KOPT-K1 (cell line): ENCODE measurements around the gene RIMBP2.
"Not testable (repeated sequence)": the region's sequence is repeated elsewhere in the genome, so short reads cannot be mapped to it uniquely, and the experiment has no call there.

Source experiments
- H3K27ac ChIP-seq: fragments of 200-600 bp; sonication (generic); 2 replicates; pipeline ENCODE4 v1.5.1; 2016; ENCODE audit warnings: antibody characterized with exemption, mild to moderate bottlenecking, low read depth, low read length; ENCODE audit not compliant: poor library complexity, severe bottlenecking
- H3K36me3 ChIP-seq: fragments of 200-600 bp; sonication (generic); 2 replicates; pipeline ENCODE4 v1.5.1; 2017; ENCODE audit warnings: antibody characterized with exemption, mild to moderate bottlenecking, low read length, moderate library complexity; ENCODE audit not compliant: insufficient read depth
- H3K9me3 ChIP-seq: fragments of 200-600 bp; sonication (generic); 2 replicates; pipeline ENCODE4 v1.5.1; 2017; ENCODE audit warnings: antibody characterized with exemption, low read length, mild to moderate bottlenecking; ENCODE audit not compliant: insufficient read depth, poor library complexity, severe bottlenecking

RIMBP2 gene

DNA sequence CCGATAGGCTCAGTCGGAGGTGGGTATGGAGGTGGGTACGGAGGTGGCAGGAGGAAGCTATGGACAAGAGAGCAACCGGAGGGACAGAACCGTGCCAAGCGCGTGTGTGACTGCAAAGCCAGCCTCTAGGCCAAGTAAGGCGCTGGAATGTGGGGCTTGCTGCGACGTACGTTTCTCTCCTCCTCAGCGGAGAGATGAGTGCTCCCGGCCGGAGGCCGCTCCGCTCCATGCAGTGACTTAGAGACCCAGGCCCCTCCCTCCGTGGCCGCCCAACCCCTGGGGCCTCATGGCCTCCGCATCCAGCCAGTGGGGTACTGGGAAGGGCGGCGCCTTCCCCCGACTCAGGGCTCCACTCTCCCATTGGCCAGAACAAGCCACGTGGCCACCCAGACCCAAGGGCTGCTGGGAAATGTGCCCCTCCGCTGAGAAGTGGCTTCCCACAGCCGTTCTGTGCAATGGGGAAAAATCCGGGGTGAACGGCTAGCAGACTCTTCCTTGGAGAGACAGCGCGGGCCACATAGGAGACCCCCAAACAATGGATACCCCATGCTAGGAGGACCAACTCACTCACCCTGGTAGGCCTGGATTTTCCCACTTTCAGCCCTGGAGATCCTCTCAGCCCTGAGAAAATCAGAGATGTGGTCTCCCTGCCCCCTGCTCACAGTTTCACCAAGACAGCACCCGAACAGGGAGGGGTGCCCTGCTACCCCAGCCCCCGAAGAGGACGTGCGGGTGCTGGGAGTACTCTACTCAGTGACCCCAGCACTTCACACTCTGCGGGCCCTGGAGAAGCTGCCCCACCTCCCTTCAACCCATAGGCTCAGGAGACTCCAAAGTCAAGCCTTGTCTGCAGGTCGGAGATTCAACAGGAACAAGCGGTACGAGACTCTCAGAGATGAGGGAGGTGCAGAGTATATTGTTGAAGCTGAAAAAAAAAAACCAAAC is 66.7 kb downstream of the RIMBP2 start:
- Histone ChIP-seq H3K27ac (no peak overlapping the region), H3K9me3 (peaks cover 8% of the 10 kb centered on the region), H3K36me3 (no peaks in the 10 kb centered on the region)

DNA sequence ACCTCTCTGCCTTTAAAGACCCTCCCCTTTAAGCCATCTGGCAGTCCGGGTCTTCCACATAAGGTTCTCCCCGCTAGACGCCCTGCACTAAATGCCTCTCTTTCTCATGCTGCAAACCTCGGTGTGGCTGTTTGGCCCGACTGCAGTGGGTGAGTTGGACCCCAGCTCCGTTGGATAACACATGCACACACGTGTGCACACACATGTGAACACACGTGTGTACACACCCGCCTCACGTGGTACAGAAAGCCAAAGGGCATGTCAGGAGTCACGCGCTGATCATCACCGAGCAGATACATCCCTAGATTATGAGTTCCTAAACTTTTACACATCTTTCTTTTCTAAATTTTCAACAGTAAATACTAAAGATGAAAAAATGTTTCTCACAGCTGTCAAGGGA is 68.3 kb downstream of the RIMBP2 start:
- Histone ChIP-seq H3K27ac (no peak overlapping the region), H3K9me3 (peaks cover 8% of the 10 kb centered on the region), H3K36me3 (no peaks in the 10 kb centered on the region)

DNA sequence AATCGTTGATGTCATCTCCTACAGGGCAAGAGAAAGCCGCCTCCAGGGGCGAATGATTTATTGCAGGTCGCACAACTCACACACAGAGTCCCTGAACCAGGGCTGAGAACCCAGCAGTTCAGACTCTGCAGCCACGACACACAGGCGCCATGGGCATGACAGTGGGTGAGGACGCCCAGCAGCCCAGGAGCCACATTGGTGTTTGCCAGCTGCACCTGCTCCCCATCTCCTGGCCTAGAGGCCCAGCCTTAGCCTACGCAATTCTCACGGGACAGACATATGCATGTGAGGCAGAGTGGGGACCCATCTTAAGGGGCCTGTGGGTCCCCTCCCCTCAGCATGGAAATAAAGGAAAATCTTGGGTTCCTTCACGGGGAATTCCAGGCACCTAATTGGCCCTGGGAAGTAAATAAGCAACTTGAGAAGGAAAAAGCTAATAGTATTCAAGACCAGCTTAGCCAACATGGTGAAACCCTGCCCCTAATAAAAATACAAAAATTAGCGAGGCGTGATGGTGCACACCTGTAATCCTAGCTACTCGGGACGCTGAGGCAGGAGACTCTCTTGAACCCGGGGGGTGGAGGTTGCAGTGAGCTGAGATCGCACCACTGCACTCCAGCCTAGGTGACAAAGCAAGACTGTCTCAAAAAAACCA is 69.3 kb downstream of the RIMBP2 start:
- Histone ChIP-seq H3K27ac (no peak overlapping the region), H3K36me3 (no peaks in the 10 kb centered on the region), H3K9me3 (peaks cover 8% of the 10 kb centered on the region)

DNA sequence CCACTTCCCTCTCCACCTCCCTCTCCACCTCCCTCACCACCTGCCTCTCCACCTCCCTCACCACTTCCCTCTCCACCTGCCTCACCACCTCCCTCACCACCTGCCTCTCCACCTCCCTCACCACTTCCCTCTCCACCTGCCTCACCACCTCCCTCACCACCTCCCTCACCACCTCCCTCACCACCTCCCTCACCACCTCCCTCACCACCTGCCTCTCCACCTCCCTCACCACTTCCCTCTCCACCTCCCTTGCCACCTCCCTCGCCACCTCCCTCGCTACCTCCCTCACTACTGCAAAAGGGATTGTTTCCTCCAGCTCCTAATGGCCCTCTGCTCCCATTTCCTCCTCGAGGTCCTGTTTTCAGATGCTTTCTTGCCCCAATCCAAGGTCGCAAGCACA is 69.9 kb downstream of the RIMBP2 start:
- H3K36me3 ChIP-seq, H3K27ac ChIP-seq: not testable (repeated sequence)

DNA sequence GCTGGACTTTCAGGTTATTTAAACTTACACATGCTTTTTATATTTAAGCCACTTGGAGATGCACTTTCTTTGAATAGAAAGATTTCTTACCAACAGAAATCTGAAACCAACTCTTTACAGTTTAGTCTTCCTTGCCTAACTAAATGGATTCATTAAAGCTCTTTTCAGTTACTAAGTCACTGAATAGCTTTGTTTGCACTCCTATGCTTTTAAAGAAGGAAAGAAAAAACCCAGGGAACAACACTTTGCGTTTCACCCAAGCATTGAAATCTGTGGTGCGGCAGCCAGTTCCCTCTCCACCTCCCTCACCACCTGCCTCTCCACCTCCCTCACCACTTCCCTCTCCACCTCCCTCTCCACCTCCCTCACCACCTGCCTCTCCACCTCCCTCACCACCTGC is 70.3 kb downstream of the RIMBP2 start:
- Histone ChIP-seq H3K36me3 (no peaks in the 10 kb centered on the region), H3K9me3 (peaks cover 8% of the 10 kb centered on the region), H3K27ac (no peak overlapping the region)

More for the DNA sequence above, 69.9 kb downstream of the RIMBP2 start:
- not testable (repeated sequence) for H3K9me3 ChIP-seq

DNA sequence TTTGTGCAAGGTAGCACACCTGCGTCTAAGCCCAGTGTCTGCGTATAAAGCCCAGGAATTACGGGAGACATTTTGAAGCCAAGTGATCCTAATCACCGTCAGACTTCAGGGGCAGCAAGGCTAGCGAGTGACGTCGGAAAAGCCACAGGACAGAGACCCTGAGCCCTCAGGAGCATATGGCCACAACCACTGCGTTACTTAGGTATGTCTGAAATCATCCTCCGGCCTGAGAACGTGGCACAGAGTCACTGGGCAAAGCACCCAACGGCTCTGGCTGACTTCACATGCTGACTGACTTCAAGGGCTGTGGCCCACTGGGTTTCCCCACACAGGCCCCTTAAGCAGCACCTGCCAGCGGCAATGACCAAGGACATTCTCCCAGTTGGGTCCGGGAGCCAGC is 71.5 kb downstream of the RIMBP2 start:
- Histone ChIP-seq H3K27ac (no peak overlapping the region), H3K9me3 (peaks cover 8% of the 10 kb centered on the region), H3K36me3 (no peaks in the 10 kb centered on the region)

DNA sequence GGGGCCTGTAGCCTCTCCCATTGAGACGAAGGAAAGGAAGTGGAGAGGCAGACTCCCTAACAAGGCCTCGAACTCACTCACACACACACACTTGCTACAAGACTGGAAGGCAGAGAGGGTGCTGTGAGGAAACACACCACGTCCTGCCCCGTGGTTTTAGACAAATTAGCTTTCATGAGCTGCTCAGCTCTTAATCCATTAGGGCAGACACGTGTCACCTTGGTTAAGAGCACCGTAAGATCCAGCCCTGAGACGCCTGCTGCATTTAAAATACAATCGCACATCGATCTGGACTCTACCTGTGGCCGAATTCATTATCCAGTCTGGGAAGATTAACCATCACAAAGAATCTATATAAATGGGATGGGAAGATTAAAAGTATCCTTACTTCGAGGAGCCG is 72.0 kb downstream of the RIMBP2 start:
- peaks cover 8% of the 10 kb centered on the region for H3K9me3 ChIP-seq
- no peaks in the 10 kb centered on the region for H3K36me3 ChIP-seq
- H3K27ac ChIP-seq = no peak overlapping the region

DNA sequence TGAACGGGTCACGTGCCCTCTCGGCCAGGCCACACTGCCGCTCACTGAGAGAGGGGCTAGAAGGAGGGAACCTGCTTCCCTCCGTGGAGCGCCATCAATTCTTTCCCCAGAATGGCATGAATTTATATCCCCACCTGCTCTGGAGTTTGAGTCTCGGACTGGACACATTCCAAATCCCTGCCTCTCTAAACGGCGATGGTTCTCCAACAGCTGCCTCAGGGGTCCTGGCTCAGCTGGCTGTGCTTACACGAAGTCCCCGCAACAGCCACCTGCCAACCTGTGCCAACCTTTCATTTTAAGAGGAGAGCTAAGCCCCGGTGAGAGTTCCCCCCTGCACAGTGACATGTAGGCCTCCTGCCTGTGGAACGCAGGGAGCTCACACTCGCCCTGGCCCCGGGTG is 73.2 kb downstream of the RIMBP2 start:
- Histone ChIP-seq H3K27ac (no peak overlapping the region), H3K9me3 (peaks cover 8% of the 10 kb centered on the region), H3K36me3 (no peaks in the 10 kb centered on the region)

DNA sequence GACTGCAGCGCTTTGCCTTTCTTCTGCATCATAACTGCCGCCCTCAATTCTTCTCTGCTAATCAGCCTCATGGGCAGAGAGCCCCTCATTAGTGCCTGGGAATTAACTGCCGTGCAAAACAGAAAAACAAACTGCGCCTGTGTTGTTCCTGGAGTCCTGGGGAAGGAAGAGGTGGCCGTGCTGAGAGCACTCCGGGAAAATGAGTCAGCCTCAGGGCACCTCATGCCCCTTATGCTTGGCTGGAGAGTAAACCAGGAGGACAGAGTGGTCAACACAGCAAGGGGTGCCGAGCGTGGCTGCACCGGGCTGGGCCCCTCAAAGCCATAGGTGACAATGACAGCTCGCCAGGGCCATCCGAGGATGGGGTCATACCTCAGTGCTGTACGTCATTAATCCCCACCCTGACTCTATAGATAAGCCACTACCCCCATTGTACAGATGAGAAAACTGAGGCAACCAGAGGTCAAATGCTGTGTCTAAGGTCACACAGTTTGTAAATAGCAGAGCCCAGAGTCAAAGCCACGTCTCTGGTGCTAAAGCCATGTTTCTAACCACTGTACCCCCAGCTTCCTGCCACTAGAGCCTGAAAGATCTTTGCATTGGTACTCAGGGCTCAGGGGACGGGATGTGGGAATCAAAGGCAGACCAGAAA is 74.4 kb downstream of the RIMBP2 start:
- Histone ChIP-seq H3K36me3 (no peaks in the 10 kb centered on the region), H3K27ac (no peak overlapping the region), H3K9me3 (peaks cover 5% of the 10 kb centered on the region)

DNA sequence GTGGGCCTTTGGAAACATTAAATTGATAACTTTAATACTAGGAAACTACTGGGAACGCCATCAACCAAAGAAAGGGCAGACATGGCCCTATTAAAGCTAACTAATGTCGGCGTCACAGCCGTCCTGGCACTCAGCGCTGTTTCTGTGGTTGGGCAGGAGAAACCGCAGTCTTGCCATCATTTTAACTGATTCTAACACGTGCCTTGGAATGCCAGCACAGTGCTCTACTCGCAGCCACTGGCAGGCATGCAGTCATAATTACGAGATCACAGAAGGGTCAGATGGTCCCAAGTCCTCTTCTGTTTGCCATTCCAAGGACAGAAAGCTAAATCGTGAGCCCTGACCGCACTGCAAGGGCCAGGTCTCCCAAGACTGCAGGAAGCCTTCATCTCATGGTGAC is 75.2 kb downstream of the RIMBP2 start:
- H3K9me3 ChIP-seq = no peaks in the 10 kb centered on the region
- H3K36me3 ChIP-seq = no peaks in the 10 kb centered on the region
- no peak overlapping the region for H3K27ac ChIP-seq

DNA sequence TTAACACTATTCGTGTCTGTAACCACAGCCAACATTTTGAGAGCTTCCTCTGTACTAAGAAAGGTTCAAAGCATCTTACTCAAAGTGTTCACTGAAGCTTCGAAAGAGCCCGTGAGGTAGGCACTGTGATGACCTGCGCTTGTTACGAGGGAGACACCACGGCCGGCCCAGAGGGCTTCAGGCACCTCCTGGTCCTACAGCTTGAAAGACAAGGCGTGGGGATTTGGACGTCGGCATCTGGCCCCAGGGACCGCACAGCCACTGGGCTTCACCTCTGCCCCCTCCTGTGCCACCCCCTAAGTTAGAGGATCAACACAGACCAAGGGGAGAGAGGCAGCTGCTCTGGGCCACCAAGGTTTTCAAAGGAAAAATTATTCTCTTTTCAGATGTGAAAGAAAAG is 75.6 kb downstream of the RIMBP2 start:
- Histone ChIP-seq H3K9me3 (no peaks in the 10 kb centered on the region), H3K27ac (no peak overlapping the region), H3K36me3 (no peaks in the 10 kb centered on the region)

DNA sequence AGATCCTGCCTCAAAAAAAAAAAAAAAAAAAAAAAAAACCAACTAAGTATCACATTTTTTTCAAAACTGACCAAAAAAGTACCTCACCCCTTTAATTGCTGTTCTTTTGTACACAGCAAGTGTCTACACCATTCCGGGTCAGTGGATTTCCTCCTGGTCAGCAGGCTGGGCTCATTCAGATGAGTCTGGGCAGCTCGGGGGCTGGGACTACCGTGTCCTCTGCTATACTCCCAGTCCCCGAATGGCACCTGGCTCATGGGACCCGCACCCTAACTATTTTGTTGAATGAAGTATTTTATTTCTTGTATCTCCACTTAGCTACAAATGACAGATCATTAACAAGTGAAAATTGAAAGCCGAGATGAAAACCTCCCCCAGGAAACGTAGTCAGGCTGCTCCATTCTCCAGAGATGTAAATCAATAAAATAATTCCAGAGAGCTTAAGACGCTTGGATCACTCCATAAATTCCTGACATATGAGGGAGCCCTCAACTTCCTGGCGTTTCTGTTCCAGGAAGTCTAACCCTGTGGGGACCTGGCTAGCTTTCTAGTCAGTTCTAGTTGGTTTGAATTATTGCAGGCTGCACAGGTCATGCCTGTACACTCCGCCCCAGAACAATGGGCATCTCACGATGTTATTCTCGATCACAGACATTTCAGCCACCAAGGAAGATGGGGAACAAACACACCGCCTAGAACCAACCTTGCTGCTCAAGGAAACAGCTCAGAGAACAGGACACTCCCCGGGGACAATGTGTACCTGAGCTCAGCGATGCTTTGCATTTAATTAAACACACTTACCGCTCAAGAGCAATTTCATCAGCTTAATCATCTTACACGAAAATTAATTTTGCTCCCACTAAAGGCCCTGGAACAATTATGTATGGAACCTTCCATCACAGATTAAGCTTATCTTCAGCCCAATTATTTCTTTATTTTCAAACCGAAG is 76.3 kb downstream of the RIMBP2 start:
- Histone ChIP-seq H3K9me3 (no peaks in the 10 kb centered on the region), H3K27ac (no peak overlapping the region), H3K36me3 (no peaks in the 10 kb centered on the region)

DNA sequence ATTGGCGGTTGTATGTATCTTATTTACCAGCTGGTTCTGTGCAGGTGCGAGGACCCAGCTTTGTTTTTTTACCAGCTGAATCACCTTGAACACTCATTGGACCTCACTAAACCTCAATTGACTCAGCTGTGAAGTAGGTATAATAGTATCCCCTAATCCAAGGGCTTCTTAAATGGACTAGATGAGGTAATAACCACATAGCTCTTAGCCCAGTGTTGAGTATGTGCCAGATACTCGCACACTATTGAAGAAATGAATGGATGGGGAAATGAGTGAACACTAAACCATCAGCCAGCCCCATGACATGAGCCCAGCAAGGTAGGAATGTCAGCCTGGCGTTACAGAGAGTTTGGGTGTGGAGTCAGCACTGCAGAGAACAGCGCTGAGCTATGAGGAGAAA is 79.7 kb downstream of the RIMBP2 start:
- Histone ChIP-seq H3K9me3 (no peaks in the 10 kb centered on the region), H3K27ac (no peak overlapping the region), H3K36me3 (no peaks in the 10 kb centered on the region)

DNA sequence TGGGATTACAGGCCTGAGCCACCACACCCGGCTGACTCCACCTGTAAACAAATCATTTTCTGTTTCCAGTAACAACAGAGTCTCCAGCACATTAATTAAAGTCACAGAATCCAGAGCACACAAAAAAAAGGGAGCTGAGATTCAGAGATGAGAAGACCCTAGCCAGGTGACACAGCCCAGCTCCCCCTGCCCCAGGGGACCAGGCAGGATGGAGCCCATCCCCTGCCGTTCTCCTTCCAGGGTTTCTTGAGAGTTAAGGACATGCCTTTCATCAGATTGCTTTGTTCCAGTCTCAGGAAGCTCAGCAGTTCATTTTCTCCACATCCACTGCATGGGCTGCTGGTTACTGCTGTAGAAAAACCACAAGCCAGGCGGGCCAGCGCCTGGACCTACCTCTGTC is 81.2 kb downstream of the RIMBP2 start:
- H3K36me3 ChIP-seq = no peaks in the 10 kb centered on the region
- H3K9me3 ChIP-seq = no peaks in the 10 kb centered on the region
- no peak overlapping the region for H3K27ac ChIP-seq
